Neural progenitor cell (in vitro differentiated cells): ENCODE measurements around the gene OR2B6. TPM values are rescaled to one million over a fixed set of nuclear protein-coding genes. Genes with fewer than 3 reads are reported as not detected.

Experiments used
- DNase-seq: peaks from one replicate; pipeline ENCODE4 v3.0.0-alpha.2; 2016; ENCODE audit warnings: low spot score
- H2AFZ ChIP-seq: fragments of 200-600 bp; sonication (generic); replicated peaks from 2 replicates; pipeline ENCODE4 v1.6.1; 2016; ENCODE audit warnings: antibody characterized with exemption
- H3F3A ChIP-seq: fragments of 200-600 bp; sonication (generic); 2 replicates; pipeline ENCODE4 v1.6.1; 2016; ENCODE audit warnings: antibody characterized with exemption, low read depth
- H3K27ac ChIP-seq: fragments of 200-600 bp; sonication (generic); 2 replicates; pipeline ENCODE4 v1.5.1; 2016; ENCODE audit warnings: mild to moderate bottlenecking
- H3K27me3 ChIP-seq: fragments of 200-600 bp; sonication (generic); 2 replicates; pipeline ENCODE4 v1.6.1; 2016; ENCODE audit warnings: mild to moderate bottlenecking, moderate library complexity
- H3K36me3 ChIP-seq: fragments of 200-600 bp; sonication (generic); 2 replicates; pipeline ENCODE4 v1.5.1; 2016
- H3K4me1 ChIP-seq: fragments of 200-600 bp; sonication (generic); 2 replicates; pipeline ENCODE4 v1.6.1; 2016; ENCODE audit warnings: mixed run types
- H3K4me2 ChIP-seq: fragments of 200-600 bp; sonication (generic); 2 replicates; pipeline ENCODE4 v1.6.1; 2016
- H3K4me3 ChIP-seq: fragments of 200-600 bp; sonication (generic); 2 replicates; pipeline ENCODE4 v1.5.1; 2016
- H3K79me2 ChIP-seq: fragments of 200-600 bp; sonication (generic); 2 replicates; pipeline ENCODE4 v1.6.1; 2016; ENCODE audit warnings: low read depth
- H3K9ac ChIP-seq: fragments of 200-600 bp; sonication (generic); 2 replicates; pipeline ENCODE4 v1.6.1; 2016
- H3K9me3 ChIP-seq: fragments of 200-600 bp; sonication (generic); 2 replicates; pipeline ENCODE4 v1.5.1; 2016; ENCODE audit warnings: low read depth
- H4K20me1 ChIP-seq: fragments of 200-600 bp; sonication (generic); 2 replicates; pipeline ENCODE4 v1.6.1; 2016; ENCODE audit warnings: low read depth
- H3K27ac Mint-ChIP-seq: 3 replicates; pipeline ENCODE4 v1.8.0; 2021; ENCODE audit warnings: mixed read lengths
- H3K27me3 Mint-ChIP-seq: 2 replicates; pipeline ENCODE4 v1.8.0; 2022; ENCODE audit warnings: low read depth, mild to moderate bottlenecking, inconsistent platforms, moderate library complexity, mixed read lengths; ENCODE audit not compliant: insufficient read depth
- H3K36me3 Mint-ChIP-seq: 3 replicates; pipeline ENCODE4 v1.8.0; 2021; ENCODE audit warnings: mixed read lengths
- H3K4me1 Mint-ChIP-seq: 3 replicates; pipeline ENCODE4 v1.8.0; 2021; ENCODE audit warnings: mixed read lengths
- H3K4me3 Mint-ChIP-seq: 3 replicates; pipeline ENCODE4 v1.8.0; 2021; ENCODE audit warnings: mild to moderate bottlenecking, moderate library complexity, mixed read lengths
- H3K9me3 Mint-ChIP-seq: 3 replicates; pipeline ENCODE4 v1.8.0; 2020; ENCODE audit warnings: mixed read lengths
- CTCF ChIP-seq: fragments of 200-600 bp; sonication (generic); IDR thresholded peaks from 2 replicates; pipeline ENCODE4 v1.5.1; 2017; ENCODE audit warnings: antibody characterized with exemption, mild to moderate bottlenecking
- EZH2 ChIP-seq: fragments of 200-600 bp; sonication (generic); IDR thresholded peaks from 2 replicates; pipeline ENCODE4 v1.6.1; 2017; ENCODE audit warnings: antibody characterized with exemption, mild to moderate bottlenecking, moderate library complexity
- EZH2phosphoT487 ChIP-seq: fragments of 200-600 bp; sonication (generic); IDR thresholded peaks from 2 replicates; pipeline ENCODE4 v1.6.1; 2017; ENCODE audit warnings: antibody characterized with exemption
- total RNA-seq: library from RNA; depleted of rRNA; stranded (reverse); fragments of >200 nt; gene quantifications from 2 replicates; pipeline ENCODE4 v1.2.3, GENCODE V29; 2015; ENCODE audit warnings: low replicate concordance

The OR2B6 gene
- total RNA-seq, 1 donor from 2014 or later = not detected

DNA sequence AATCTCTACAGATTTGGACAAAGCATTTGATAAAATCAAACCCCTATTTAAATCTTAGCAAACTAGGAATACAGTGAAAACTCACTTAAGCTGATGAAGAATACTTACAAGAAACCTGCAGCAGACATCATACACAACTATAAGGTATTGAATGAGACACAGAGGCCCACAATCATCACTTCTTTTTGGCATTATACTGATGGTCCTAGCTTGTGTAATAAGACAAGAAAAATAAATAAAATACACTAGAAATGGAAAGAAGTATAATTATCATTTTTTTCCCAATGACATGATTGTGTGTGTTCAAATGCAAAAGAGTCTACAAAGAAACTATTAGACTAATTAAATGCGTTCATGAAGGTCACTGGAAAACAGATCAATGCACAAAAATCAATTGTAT, 8.8 kb upstream of the OR2B6 start:
- Histone ChIP-seq H4K20me1 (no peaks in the 10 kb centered on the region), H3K4me3 (no peak overlapping the region), H3F3A (no peaks in the 10 kb centered on the region), H3K9ac (no peak overlapping the region), H3K27ac (no peak overlapping the region), H3K36me3 (peaks cover 6% of the 10 kb centered on the region), H3K9me3 (no peaks in the 10 kb centered on the region), H3K79me2 (no peaks in the 10 kb centered on the region), H3K4me2 (no peak overlapping the region), H3K27me3 (peaks cover 27% of the 10 kb centered on the region), H2AFZ (no peak overlapping the region), H3K4me1 (no peaks in the 10 kb centered on the region)
- no peaks in the 10 kb centered on the region for H3K27me3 Mint-ChIP-seq
- no peaks in the 10 kb centered on the region for H3K36me3 Mint-ChIP-seq
- H3K27ac Mint-ChIP-seq = no peak overlapping the region
- no peak for TF ChIP-seq EZH2phosphoT487
- no peak for TF ChIP-seq EZH2
- TF ChIP-seq CTCF = no peak
- H3K4me3 Mint-ChIP-seq = no peak overlapping the region
- no peaks in the 10 kb centered on the region for H3K4me1 Mint-ChIP-seq
- H3K9me3 Mint-ChIP-seq = no peaks in the 10 kb centered on the region
- DNase-seq = no peak

GRCh38 chr6:27951040-27951439, 6.0 kb upstream of the OR2B6 start:
- no peaks in the 10 kb centered on the region for H3K27me3 Mint-ChIP-seq
- peaks cover 34% of the 10 kb centered on the region for H3K27me3 ChIP-seq
- H3K9me3 Mint-ChIP-seq = no peaks in the 10 kb centered on the region
- no peaks in the 10 kb centered on the region for H3K4me1 ChIP-seq
- H3K4me1 Mint-ChIP-seq = no peaks in the 10 kb centered on the region
- H3K4me3 Mint-ChIP-seq = no peak overlapping the region
- H3F3A ChIP-seq = no peaks in the 10 kb centered on the region
- H3K4me3 ChIP-seq = no peak overlapping the region
- H2AFZ ChIP-seq = no peak overlapping the region
- H3K9ac ChIP-seq = no peak overlapping the region
- H3K79me2 ChIP-seq = no peaks in the 10 kb centered on the region
- H3K27ac ChIP-seq = no peak overlapping the region
- no peak overlapping the region for H3K4me2 ChIP-seq
- no peak for TF ChIP-seq EZH2phosphoT487
- no peak for TF ChIP-seq EZH2
- no peak for TF ChIP-seq CTCF
- no peaks in the 10 kb centered on the region for H3K9me3 ChIP-seq
- DNase-seq = no peak
- no peaks in the 10 kb centered on the region for H3K36me3 Mint-ChIP-seq
- H3K27ac Mint-ChIP-seq = no peak overlapping the region
- H3K36me3 ChIP-seq = peaks cover 6% of the 10 kb centered on the region
- H4K20me1 ChIP-seq = no peaks in the 10 kb centered on the region

GRCh38 chr6:27957516-27957915, 475 bp downstream of the OR2B6 start:
- no peaks in the 10 kb centered on the region for H3K36me3 ChIP-seq
- TF ChIP-seq EZH2 = no peak
- no peak for TF ChIP-seq EZH2phosphoT487
- TF ChIP-seq CTCF = no peak
- H3K4me2 ChIP-seq = no peak overlapping the region
- H3K27me3 Mint-ChIP-seq = no peaks in the 10 kb centered on the region
- no peaks in the 10 kb centered on the region for H3K79me2 ChIP-seq
- no peaks in the 10 kb centered on the region for H3K9me3 ChIP-seq
- H3K27me3 ChIP-seq = peaks cover 11% of the 10 kb centered on the region
- H2AFZ ChIP-seq = no peak overlapping the region
- H3F3A ChIP-seq = no peaks in the 10 kb centered on the region
- no peaks in the 10 kb centered on the region for H3K4me1 Mint-ChIP-seq
- no peak overlapping the region for H3K4me3 Mint-ChIP-seq
- no peak overlapping the region for H3K9ac ChIP-seq
- no peaks in the 10 kb centered on the region for H3K36me3 Mint-ChIP-seq
- H3K4me3 ChIP-seq = no peak overlapping the region
- H3K4me1 ChIP-seq = no peaks in the 10 kb centered on the region
- no peak overlapping the region for H3K27ac Mint-ChIP-seq
- no peak overlapping the region for H3K27ac ChIP-seq
- no peaks in the 10 kb centered on the region for H4K20me1 ChIP-seq
- no peaks in the 10 kb centered on the region for H3K9me3 Mint-ChIP-seq
- no peak for DNase-seq

- H3K9ac ChIP-seq = no peak overlapping the region
- no peak overlapping the region for H2AFZ ChIP-seq
- no peak overlapping the region for H3K4me3 Mint-ChIP-seq
- H3K79me2 ChIP-seq = no peaks in the 10 kb centered on the region
- no peaks in the 10 kb centered on the region for H3K36me3 ChIP-seq
- no peak overlapping the region for H3K27ac ChIP-seq
- H3K9me3 Mint-ChIP-seq = no peaks in the 10 kb centered on the region
- no peaks in the 10 kb centered on the region for H4K20me1 ChIP-seq
- no peak overlapping the region for H3K27ac Mint-ChIP-seq
- H3K9me3 ChIP-seq = no peaks in the 10 kb centered on the region
- H3K36me3 Mint-ChIP-seq = peaks cover 2% of the 10 kb centered on the region
- no peaks in the 10 kb centered on the region for H3K4me1 Mint-ChIP-seq
- H3K4me3 ChIP-seq = no peak overlapping the region
- peaks cover 7% of the 10 kb centered on the region for H3K27me3 Mint-ChIP-seq
- H3K4me1 ChIP-seq = no peaks in the 10 kb centered on the region
- no peak for DNase-seq
- H3K27me3 ChIP-seq = no peaks in the 10 kb centered on the region
- H3F3A ChIP-seq = no peaks in the 10 kb centered on the region
- TF ChIP-seq EZH2 = no peak
- TF ChIP-seq EZH2phosphoT487 = no peak
- TF ChIP-seq CTCF = no peak
- H3K4me2 ChIP-seq = no peak overlapping the region
Measured at GRCh38 chr6:27962506-27962905, 5.5 kb downstream of the OR2B6 start.
